Activated T-helper 2 cell treated with anti-CD3 and anti-CD28 coated beads, Interferon-gamma antibody, Interleukin-2, Interleukin-4, amounts not matched to agents 10 μg/mL and 5 μg/mL and 100 μg/mL, durations not matched to agents 14 hours and 24 hours and 36 hours (primary cell): ENCODE results near the gene FUT8. TPM values are rescaled to one million over a fixed set of nuclear protein-coding genes. Genes with fewer than 3 reads are reported as not detected.
A peak's percentile ranks its signal among the peaks of the same experiment; 100 is the strongest.
"Not testable (repeated sequence)": the region's sequence is repeated elsewhere in the genome, so short reads cannot be mapped to it uniquely, and the experiment has no call there.

Experiments used
- DNase-seq: peaks from one replicate; pipeline ENCODE4 v3.0.0; 2021; ENCODE audit warnings: low spot score
- H3K27ac Mint-ChIP-seq: one replicate; pipeline ENCODE4 v1.8.0; 2021; ENCODE audit warnings: mixed read lengths
- H3K27me3 Mint-ChIP-seq: one replicate; pipeline ENCODE4 v1.8.0; 2021; ENCODE audit warnings: low read depth, mixed read lengths
- H3K36me3 Mint-ChIP-seq: one replicate; pipeline ENCODE4 v1.8.0; 2021; ENCODE audit warnings: low read depth, mixed read lengths
- H3K4me1 Mint-ChIP-seq: one replicate; pipeline ENCODE4 v1.8.0; 2021; ENCODE audit warnings: low read depth, mixed read lengths
- H3K4me3 Mint-ChIP-seq: one replicate; pipeline ENCODE4 v1.8.0; 2021; ENCODE audit warnings: low read depth, mild to moderate bottlenecking, moderate library complexity, mixed read lengths
- H3K9me3 Mint-ChIP-seq: one replicate; pipeline ENCODE4 v1.8.0; 2021; ENCODE audit warnings: mixed read lengths
- intact Hi-C: fragments of 100-400 bp; cut with micrococcal nuclease; formaldehyde crosslinking; loops from one replicate; pipeline ENCODE4 v1.15.1; 2023
- total RNA-seq: library from RNA; stranded (reverse); gene quantifications from 2 replicates; pipeline ENCODE4 v1.2.3, GENCODE V29; 2022

The FUT8 gene
- total RNA-seq, 1 donor from 2014 or later, result 110 TPM

DNA sequence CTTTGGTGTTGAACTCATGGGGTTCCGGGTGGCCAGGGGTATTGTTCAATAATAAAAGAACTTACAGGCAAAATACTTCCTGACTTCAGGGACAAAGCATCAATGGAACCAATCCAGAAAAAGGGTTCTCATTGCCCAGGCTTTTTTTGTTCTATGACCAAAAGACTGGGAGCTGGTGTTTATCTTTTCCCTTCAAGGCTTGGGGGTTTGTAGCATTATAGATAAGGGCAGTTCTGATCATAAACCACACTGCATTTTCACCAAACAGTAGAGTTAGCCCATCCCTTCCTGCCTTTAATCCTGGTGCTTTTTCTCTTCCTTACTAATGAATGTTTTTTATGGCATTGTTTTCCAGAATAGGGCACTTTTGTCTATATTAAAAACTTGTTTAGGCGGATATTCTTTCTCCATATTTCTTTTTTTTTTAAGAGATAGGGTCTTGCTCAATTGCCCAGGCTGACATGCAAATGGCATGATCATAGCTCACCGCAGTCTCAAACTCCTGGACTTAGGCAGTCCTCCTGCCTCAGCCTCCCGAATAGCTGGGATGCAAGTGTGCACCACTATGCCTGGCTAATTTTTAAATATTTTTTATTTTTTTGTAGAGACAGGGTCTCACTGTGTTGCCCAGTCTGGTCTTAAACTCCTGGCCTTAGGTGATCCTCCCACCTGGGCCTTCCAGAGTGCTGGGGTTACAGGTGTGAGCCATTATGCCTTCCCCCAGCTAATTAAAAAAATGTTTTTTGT lies 9.7 kb downstream of the FUT8 start:
- H3K27me3 Mint-ChIP-seq, result no peaks in the 10 kb centered on the region
- intact Hi-C loops, result no loop called here
- H3K36me3 Mint-ChIP-seq, result peaks cover 40% of the 10 kb centered on the region
- H3K4me3 Mint-ChIP-seq, result no peak overlapping the region
- no peak overlapping the region for H3K27ac Mint-ChIP-seq
- no peak for DNase-seq
- H3K9me3 Mint-ChIP-seq, result no peaks in the 10 kb centered on the region
- peaks cover 26% of the 10 kb centered on the region for H3K4me1 Mint-ChIP-seq

DNA sequence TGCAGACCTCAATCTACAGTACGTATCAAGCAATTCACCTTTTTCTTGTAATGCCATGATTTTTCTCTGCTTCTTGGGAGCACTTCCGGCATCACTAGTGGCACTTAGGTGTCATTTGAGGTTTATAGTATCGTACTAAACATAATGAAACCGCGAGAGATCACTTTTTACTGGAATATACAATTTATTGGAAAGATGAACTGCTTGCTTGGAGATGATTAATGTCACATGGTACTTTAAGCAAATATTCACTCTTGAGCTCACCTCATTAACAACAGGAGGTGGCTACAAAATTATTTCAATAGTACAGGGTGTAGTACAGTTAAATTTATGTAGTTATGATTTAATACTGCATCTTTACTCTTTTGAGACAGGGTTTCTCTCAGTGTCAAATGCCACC lies 11.5 kb downstream of the FUT8 start:
- H3K9me3 Mint-ChIP-seq, result no peaks in the 10 kb centered on the region
- H3K4me1 Mint-ChIP-seq, result peaks cover 29% of the 10 kb centered on the region
- DNase-seq, result no peak
- no peak overlapping the region for H3K27ac Mint-ChIP-seq
- H3K4me3 Mint-ChIP-seq, result no peak overlapping the region
- H3K27me3 Mint-ChIP-seq, result no peaks in the 10 kb centered on the region
- intact Hi-C loops, result no loop called here
- H3K36me3 Mint-ChIP-seq, result peaks cover 45% of the 10 kb centered on the region

DNA sequence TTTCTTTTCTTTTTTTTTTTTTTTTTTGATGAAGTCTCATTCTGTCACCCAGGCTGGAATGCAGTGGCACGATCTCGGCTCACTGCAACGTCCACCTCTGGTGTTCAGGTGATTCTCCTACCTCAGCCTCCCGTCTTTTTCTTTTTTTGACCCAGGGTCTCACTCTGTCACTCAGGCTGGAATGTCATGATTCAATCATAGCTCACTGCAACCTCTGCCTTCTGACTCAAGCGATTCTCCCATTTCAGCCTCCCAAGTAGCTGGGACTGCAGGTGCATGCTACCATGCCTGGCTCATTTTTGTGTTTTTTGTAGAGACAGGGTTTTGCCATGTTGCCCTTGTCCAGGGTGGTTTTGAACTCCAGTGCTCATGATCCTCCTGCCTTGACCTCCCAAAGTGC lies 12.0 kb downstream of the FUT8 start:
- Mint-ChIP-seq H3K9me3 (no peaks in the 10 kb centered on the region), H3K4me1 (peaks cover 26% of the 10 kb centered on the region), H3K4me3 (no peak overlapping the region), H3K36me3 (peaks cover 45% of the 10 kb centered on the region), H3K27me3 (no peaks in the 10 kb centered on the region), H3K27ac (peak overlapping the region; percentile 28)
- DNase-seq, result no peak
- intact Hi-C loops, result no loop called here

DNA sequence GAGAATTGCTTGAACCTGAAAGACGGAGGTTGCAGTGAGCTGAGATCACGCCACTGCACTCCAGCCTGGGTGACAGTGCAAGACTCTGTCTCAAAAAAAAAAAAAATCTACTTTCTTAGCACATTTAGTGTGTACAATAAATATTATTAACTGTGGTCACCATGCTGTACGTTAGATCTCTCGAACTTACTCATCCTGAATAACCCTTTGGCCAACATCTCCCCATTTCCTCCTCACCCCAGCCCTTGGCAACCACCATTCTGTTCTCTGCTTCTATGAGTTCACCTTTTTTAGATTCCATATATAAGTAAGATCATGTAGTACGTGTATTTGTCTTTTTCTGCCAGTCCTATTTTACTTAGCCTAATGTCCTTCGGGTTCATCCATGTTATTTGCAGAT lies 13.4 kb downstream of the FUT8 start:
- Mint-ChIP-seq H3K27ac (no peak overlapping the region), H3K27me3 (no peaks in the 10 kb centered on the region), H3K4me3 (no peak overlapping the region), H3K4me1 (peaks cover 22% of the 10 kb centered on the region), H3K9me3 (no peaks in the 10 kb centered on the region), H3K36me3 (peaks cover 46% of the 10 kb centered on the region)
- DNase-seq, result no peak
- intact Hi-C loops, result no loop called here

DNA sequence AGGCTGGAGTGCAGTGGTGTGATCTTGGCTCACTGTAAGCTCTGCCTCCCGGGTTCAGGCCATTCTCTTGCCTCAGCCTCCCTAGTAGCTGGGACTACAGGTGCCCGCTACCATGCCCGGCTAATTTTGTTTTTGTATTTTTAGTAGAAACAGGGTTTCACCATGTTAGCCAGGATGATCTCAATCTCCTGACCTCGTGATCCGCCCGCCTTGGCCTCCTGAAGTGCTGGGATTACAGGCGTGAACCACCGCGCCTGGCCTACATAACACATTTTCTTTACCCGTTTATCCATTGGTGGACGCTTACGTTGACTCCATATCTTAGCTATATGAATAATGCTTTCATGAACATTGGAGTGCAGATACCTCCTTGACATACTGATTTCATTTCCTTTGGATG lies 14.4 kb downstream of the FUT8 start:
- peaks cover 22% of the 10 kb centered on the region for H3K4me1 Mint-ChIP-seq
- H3K27ac Mint-ChIP-seq, H3K27me3 Mint-ChIP-seq, H3K9me3 Mint-ChIP-seq, DNase-seq, intact Hi-C loops, H3K4me3 Mint-ChIP-seq: not testable (repeated sequence)
- H3K36me3 Mint-ChIP-seq, result peaks cover 40% of the 10 kb centered on the region

DNA sequence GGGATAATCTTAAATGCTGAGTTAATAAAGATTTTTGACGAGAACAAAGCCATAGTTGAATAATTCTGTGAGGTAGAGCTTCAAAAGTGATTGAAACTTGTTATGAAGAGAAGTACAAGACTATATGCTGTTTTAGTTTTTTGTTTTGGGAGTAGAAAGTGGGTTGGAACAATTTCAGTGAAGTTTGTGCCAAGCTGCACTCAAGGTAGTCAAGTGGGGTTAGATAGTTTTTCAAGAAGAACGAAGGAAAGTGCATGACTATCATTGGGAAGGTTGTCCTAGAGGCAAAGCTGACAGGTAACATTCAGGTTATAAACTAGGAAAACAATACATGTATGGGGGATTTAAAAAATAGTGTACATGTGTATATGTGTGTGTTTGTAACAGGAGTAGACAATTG lies 16.2 kb downstream of the FUT8 start:
- intact Hi-C loops, result no loop called here
- H3K9me3 Mint-ChIP-seq, result no peaks in the 10 kb centered on the region
- no peaks in the 10 kb centered on the region for H3K27me3 Mint-ChIP-seq
- no peak for DNase-seq
- H3K27ac Mint-ChIP-seq, result no peak overlapping the region
- H3K36me3 Mint-ChIP-seq, result peaks cover 54% of the 10 kb centered on the region
- peaks cover 35% of the 10 kb centered on the region for H3K4me1 Mint-ChIP-seq
- no peak overlapping the region for H3K4me3 Mint-ChIP-seq

DNA sequence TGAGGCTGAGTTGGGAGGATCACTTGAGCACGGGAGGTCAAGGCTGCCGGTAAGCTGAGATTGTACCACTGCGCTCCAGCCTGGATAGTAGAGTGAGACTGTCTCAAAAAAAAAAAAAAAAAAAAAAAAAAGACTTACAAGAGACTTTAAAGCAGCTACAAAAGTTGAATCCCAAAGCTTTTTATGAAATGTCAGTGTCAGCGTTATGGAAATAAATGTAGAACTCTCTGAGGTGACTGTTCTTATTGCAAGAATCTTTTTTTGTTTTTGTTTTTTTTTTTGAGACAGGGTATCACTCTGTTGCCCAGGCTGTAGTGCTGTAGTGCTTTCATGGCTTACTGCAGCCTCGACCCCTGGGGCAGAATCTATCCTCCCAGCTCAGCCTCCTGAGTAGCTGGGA lies 17.2 kb downstream of the FUT8 start:
- peaks cover 42% of the 10 kb centered on the region for H3K4me1 Mint-ChIP-seq
- H3K27ac Mint-ChIP-seq, result no peak overlapping the region
- no peaks in the 10 kb centered on the region for H3K27me3 Mint-ChIP-seq
- intact Hi-C loops, result loop anchor here (10.0 kb wide), 1 partner anchor 275 kb away; no protein-coding TSS in a partner anchor
- no peak overlapping the region for H3K4me3 Mint-ChIP-seq
- peaks cover 56% of the 10 kb centered on the region for H3K36me3 Mint-ChIP-seq
- H3K9me3 Mint-ChIP-seq, result peaks cover 2% of the 10 kb centered on the region
- DNase-seq, result no peak

DNA sequence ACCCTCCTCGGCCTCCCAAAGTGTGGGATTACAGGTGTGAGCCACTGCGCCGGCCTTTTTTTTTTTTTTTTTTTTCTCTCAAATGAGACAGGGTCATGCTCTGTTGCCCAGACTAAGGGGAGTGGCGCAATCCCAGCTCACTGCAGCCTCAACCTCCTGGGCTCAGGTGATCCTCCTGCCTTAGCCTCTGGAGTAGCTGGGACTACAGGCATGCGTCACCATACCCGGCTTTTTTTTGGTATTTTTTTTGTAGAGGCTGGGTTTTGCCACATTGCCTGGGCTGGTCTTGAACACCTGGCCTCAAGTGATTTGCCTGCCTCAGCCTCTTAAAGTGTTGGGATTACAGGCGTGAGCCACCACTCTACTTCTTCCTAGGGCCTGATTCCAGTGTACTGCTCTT lies 18.7 kb downstream of the FUT8 start:
- Mint-ChIP-seq H3K9me3 (peaks cover 11% of the 10 kb centered on the region), H3K27ac (no peak overlapping the region), H3K36me3 (peaks cover 64% of the 10 kb centered on the region), H3K27me3 (no peaks in the 10 kb centered on the region), H3K4me3 (no peak overlapping the region), H3K4me1 (peaks cover 40% of the 10 kb centered on the region)
- intact Hi-C loops, result loop anchor here (10.0 kb wide), 1 partner anchor 274 kb away; no protein-coding TSS in a partner anchor
- DNase-seq, result no peak

DNA sequence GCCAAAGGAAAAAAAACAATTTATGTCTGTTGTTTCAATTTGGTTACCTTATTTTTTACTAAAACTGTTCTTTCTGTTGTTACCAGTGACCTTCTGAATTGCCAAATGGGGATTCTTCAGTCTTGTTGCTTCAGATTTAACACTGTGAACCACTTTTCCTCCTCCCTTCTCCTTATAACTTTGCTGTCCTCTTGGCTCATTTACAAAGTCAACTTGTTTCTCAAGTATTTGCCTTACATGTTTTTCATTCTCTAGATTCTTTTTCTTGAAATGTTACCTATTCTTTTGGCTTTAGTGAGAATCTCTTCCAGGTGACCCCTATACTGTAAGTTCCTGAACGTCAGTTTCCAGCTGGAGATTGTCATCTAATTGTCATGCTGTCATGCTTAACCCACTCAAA lies 19.4 kb downstream of the FUT8 start:
- Mint-ChIP-seq H3K36me3 (peaks cover 65% of the 10 kb centered on the region), H3K4me3 (no peak overlapping the region), H3K27me3 (no peaks in the 10 kb centered on the region), H3K4me1 (peaks cover 44% of the 10 kb centered on the region), H3K27ac (peak overlapping the region; percentile 51), H3K9me3 (peaks cover 11% of the 10 kb centered on the region)
- intact Hi-C loops, result loop anchor here (10.0 kb wide), 1 partner anchor 273 kb away; no protein-coding TSS in a partner anchor
- no peak for DNase-seq

DNA sequence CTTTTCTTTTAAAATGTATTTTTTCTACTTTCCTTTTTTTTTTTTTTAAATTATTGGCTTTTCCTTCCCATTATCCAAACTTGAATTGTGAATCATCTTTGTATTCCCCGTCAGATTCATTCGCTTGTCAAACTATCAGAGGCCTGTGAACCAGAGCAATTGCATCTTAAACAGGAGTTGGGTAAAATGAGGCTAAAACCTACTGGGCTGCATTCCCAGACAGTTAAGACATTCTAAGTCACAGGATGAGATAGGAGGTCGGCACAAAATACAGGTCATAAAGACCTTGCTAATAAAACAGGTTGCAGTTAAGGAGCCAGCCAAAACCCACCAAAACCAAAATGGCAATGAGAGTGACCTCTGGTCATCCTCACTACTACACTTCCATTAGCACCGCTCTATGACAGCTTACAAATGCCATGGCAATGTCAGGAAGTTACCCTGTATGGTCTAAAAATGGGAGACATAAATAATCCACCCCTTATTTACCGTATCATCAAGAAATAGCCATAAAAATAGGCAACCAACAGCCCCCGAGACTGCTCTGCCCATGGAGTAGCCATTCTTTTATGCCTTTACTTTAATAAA lies 19.9 kb downstream of the FUT8 start:
- DNase-seq, result no peak
- H3K4me3 Mint-ChIP-seq, result no peak overlapping the region
- H3K36me3 Mint-ChIP-seq, result peaks cover 62% of the 10 kb centered on the region
- peaks cover 47% of the 10 kb centered on the region for H3K4me1 Mint-ChIP-seq
- peaks cover 11% of the 10 kb centered on the region for H3K9me3 Mint-ChIP-seq
- intact Hi-C loops, result loop anchor here (10.0 kb wide), 1 partner anchor 272 kb away; no protein-coding TSS in a partner anchor
- H3K27ac Mint-ChIP-seq, result peak overlapping the region; percentile 16
- no peaks in the 10 kb centered on the region for H3K27me3 Mint-ChIP-seq

DNA sequence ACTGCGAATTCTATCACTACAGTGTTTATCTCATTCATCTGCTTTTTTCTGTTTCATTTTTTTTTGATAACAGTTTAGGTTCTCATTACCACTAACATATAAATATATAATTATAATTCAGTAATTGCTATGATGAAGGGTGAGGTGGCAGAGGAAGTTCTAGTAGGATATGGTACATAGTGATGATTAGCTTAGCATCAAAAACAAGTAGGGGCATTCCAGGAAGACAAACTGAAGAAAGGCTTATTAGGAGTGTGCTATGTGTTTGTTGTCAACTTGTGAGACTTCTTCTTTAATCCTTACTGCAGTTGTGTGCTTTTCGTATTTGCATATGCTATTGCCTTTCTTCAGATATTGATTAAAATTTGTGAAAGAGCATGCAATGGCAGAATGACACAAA lies 20.6 kb downstream of the FUT8 start:
- Mint-ChIP-seq H3K4me1 (peaks cover 54% of the 10 kb centered on the region), H3K27ac (peak overlapping the region; percentile 16), H3K4me3 (no peak overlapping the region), H3K27me3 (no peaks in the 10 kb centered on the region), H3K36me3 (peaks cover 58% of the 10 kb centered on the region), H3K9me3 (peaks cover 11% of the 10 kb centered on the region)
- intact Hi-C loops, result loop anchor here (10.0 kb wide), 1 partner anchor 272 kb away; no protein-coding TSS in a partner anchor
- no peak for DNase-seq

DNA sequence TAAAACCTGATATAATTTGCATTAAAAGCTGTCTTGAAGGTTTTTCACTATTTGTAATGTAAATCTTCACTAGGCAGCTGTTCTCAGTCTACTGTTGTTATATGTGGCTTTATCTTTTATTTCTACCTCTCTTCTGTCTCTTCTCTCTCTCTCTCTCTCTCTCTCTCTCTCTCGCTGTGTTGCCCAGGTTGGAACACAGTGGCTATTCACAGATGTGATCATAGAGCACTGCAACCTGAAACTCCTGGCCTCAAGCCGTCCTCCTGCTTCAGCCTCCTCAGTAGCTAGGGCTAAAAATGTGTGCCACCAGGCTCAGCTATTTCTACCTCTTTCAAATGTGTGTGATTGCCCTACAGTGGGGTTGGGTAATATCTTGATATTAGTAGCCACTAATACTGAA lies 21.1 kb downstream of the FUT8 start:
- H3K9me3 Mint-ChIP-seq, result peaks cover 11% of the 10 kb centered on the region
- peaks cover 57% of the 10 kb centered on the region for H3K36me3 Mint-ChIP-seq
- no peaks in the 10 kb centered on the region for H3K27me3 Mint-ChIP-seq
- intact Hi-C loops, result loop anchor here (10.0 kb wide), 1 partner anchor 271 kb away; no protein-coding TSS in a partner anchor
- no peak overlapping the region for H3K4me3 Mint-ChIP-seq
- DNase-seq, result no peak
- peaks cover 56% of the 10 kb centered on the region for H3K4me1 Mint-ChIP-seq
- peak overlapping the region; percentile 63 for H3K27ac Mint-ChIP-seq

DNA sequence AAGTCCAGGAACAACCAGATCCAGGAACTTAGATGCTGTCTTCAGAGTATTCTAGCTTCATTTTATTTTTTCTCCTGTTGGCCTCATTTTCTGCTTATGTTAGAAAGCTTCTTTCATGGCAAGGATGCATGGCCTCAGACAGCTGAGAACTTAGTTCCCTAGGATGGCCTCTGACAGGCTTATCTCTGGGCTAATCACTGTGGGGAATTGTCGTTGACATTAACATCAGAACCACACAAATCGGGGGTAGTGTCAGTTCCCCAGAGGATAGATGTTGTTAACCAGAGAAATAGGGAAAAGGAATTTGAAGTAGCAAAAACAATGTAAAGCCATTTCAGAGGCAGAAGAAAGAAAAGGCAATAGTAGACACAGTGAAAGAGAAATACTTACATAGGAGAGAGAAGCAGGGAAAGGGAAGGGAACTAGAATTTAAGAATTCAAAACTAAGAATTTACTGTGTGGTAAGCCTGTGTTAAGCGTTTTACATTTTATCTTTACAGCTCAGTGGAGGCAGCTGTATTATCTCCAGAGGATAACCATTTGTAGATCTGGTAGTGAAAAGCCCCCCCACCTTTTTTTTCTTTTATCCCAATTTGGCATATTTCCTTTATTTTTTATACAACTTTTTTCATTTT lies 21.8 kb downstream of the FUT8 start:
- Mint-ChIP-seq H3K4me1 (peaks cover 57% of the 10 kb centered on the region), H3K27me3 (no peaks in the 10 kb centered on the region), H3K9me3 (peaks cover 11% of the 10 kb centered on the region), H3K4me3 (no peak overlapping the region), H3K27ac (peak overlapping the region; percentile 46), H3K36me3 (peaks cover 58% of the 10 kb centered on the region)
- DNase-seq, result no peak
- intact Hi-C loops, result loop anchor here (10.0 kb wide), 1 partner anchor 270 kb away; no protein-coding TSS in a partner anchor
